Neural cell (in vitro differentiated cells): ENCODE results near the gene KRTAP4-5.

Source experiments
- EP300 ChIP-seq: fragments of 450-650 bp; conservative IDR thresholded peaks from 2 replicates; pipeline ENCODE4 v1.6.1; 2014; ENCODE audit warnings: antibody characterized with exemption, mild to moderate bottlenecking, moderate library complexity; ENCODE audit not compliant: poor library complexity, severe bottlenecking
- MXI1 ChIP-seq: fragments of 450-650 bp; conservative IDR thresholded peaks from 2 replicates; pipeline ENCODE4 v1.6.1; 2014; ENCODE audit warnings: antibody characterized with exemption, mild to moderate bottlenecking; ENCODE audit not compliant: poor library complexity, severe bottlenecking
- POLR2AphosphoS5 ChIP-seq: IDR thresholded peaks from 2 replicates; pipeline ENCODE4 v1.6.1; 2012
- TAF1 ChIP-seq: IDR thresholded peaks from 2 replicates; pipeline ENCODE4 v1.6.1; 2012; ENCODE audit warnings: low read depth
- TF ChIP-seq, protein P1 (sequence below): IDR thresholded peaks from 2 replicates; pipeline ENCODE4 v1.6.1; 2012; ENCODE audit warnings: borderline replicate concordance
- TF ChIP-seq, protein P2 (sequence below): fragments of 450-650 bp; IDR thresholded peaks from 2 replicates; pipeline ENCODE4 v1.5.1; 2014; ENCODE audit warnings: antibody characterized with exemption, mild to moderate bottlenecking, moderate library complexity; ENCODE audit not compliant: poor library complexity, severe bottlenecking

GRCh38 chr17:41147531-41148204 lies 2.0 kb downstream of the KRTAP4-5 start:
- TF ChIP-seq, protein P1, sequence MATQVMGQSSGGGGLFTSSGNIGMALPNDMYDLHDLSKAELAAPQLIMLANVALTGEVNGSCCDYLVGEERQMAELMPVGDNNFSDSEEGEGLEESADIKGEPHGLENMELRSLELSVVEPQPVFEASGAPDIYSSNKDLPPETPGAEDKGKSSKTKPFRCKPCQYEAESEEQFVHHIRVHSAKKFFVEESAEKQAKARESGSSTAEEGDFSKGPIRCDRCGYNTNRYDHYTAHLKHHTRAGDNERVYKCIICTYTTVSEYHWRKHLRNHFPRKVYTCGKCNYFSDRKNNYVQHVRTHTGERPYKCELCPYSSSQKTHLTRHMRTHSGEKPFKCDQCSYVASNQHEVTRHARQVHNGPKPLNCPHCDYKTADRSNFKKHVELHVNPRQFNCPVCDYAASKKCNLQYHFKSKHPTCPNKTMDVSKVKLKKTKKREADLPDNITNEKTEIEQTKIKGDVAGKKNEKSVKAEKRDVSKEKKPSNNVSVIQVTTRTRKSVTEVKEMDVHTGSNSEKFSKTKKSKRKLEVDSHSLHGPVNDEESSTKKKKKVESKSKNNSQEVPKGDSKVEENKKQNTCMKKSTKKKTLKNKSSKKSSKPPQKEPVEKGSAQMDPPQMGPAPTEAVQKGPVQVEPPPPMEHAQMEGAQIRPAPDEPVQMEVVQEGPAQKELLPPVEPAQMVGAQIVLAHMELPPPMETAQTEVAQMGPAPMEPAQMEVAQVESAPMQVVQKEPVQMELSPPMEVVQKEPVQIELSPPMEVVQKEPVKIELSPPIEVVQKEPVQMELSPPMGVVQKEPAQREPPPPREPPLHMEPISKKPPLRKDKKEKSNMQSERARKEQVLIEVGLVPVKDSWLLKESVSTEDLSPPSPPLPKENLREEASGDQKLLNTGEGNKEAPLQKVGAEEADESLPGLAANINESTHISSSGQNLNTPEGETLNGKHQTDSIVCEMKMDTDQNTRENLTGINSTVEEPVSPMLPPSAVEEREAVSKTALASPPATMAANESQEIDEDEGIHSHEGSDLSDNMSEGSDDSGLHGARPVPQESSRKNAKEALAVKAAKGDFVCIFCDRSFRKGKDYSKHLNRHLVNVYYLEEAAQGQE = no peak
- TF ChIP-seq EP300 = no peak
- TF ChIP-seq, protein P2, sequence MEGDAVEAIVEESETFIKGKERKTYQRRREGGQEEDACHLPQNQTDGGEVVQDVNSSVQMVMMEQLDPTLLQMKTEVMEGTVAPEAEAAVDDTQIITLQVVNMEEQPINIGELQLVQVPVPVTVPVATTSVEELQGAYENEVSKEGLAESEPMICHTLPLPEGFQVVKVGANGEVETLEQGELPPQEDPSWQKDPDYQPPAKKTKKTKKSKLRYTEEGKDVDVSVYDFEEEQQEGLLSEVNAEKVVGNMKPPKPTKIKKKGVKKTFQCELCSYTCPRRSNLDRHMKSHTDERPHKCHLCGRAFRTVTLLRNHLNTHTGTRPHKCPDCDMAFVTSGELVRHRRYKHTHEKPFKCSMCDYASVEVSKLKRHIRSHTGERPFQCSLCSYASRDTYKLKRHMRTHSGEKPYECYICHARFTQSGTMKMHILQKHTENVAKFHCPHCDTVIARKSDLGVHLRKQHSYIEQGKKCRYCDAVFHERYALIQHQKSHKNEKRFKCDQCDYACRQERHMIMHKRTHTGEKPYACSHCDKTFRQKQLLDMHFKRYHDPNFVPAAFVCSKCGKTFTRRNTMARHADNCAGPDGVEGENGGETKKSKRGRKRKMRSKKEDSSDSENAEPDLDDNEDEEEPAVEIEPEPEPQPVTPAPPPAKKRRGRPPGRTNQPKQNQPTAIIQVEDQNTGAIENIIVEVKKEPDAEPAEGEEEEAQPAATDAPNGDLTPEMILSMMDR = no peak
- TF ChIP-seq TAF1 = no peak
- TF ChIP-seq POLR2AphosphoS5 = no peak
- TF ChIP-seq MXI1 = no peak
